G401 (cell line): Measurements from ENCODE around the gene MALAT1. TPM values are rescaled to one million over a fixed set of nuclear protein-coding genes. Genes with fewer than 3 reads are reported as not detected.
A peak's percentile ranks its signal among the peaks of the same experiment; 100 is the strongest.
"Not testable (repeated sequence)": the region's sequence is repeated elsewhere in the genome, so short reads cannot be mapped to it uniquely, and the experiment has no call there.

ENCODE experiments used
- DNase-seq: peaks from one replicate; pipeline ENCODE4 v3.0.0-alpha.2; 2015; ENCODE audit warnings: low spot score
- in situ Hi-C: cut with HindIII; loops from 2 replicates; pipeline ENCODE4 v1.10.0; 2016; ENCODE audit warnings: low sequenced_read_pairs, mixed read lengths
- total RNA-seq: library from RNA; depleted of rRNA; stranded (reverse); fragments of >200 nt; shearing (Covaris generic); gene quantifications from 2 replicates; pipeline ENCODE4 v1.2.3, GENCODE V29; 2014

MALAT1 gene
- total RNA-seq, 1 experiment from 2014 or later: 288 TPM

- in situ Hi-C loops: loop anchor here (25.0 kb wide), 1 partner anchor 143 kb away; the partner anchor contains the start of gene TIGD3
- DNase-seq: peak; percentile 37
Observed at GRCh38 chr11:65505466-65506289, 6.8 kb downstream of the MALAT1 start.

GRCh38 chr11:65506290-65506771 lies 7.5 kb downstream of the MALAT1 start:
- in situ Hi-C loops: loop anchor here (25.0 kb wide), 1 partner anchor 144 kb away; the partner anchor contains the start of gene TIGD3
- DNase-seq: peak; percentile 28

- in situ Hi-C loops: loop anchor here (25.0 kb wide), 1 partner anchor 145 kb away; the partner anchor contains the start of gene TIGD3
- DNase-seq: peak; percentile 77
Observed at GRCh38 chr11:65506772-65507505, 8.1 kb downstream of the MALAT1 start.

GRCh38 chr11:65512311-65512710 lies 13.5 kb downstream of the MALAT1 start:
- not testable (repeated sequence) for DNase-seq
- in situ Hi-C loops: loop anchor here (25.0 kb wide), 1 partner anchor 150 kb away; the partner anchor contains the start of gene TIGD3

GRCh38 chr11:65516135-65516968 lies 17.5 kb downstream of the MALAT1 start:
- no peak for DNase-seq
- in situ Hi-C loops: loop anchor here (25.0 kb wide), 1 partner anchor 154 kb away; the partner anchor contains the start of gene TIGD3

- DNase-seq: not testable (repeated sequence)
- in situ Hi-C loops: loop anchor here (25.0 kb wide), 1 partner anchor 157 kb away; the partner anchor contains the start of gene TIGD3
Observed at GRCh38 chr11:65518941-65519549, 20.2 kb downstream of the MALAT1 start.

GRCh38 chr11:65521777-65522521 lies 23.1 kb downstream of the MALAT1 start:
- in situ Hi-C loops: loop anchor here (25.0 kb wide), 1 partner anchor 160 kb away; the partner anchor contains the start of gene TIGD3
- DNase-seq: not testable (repeated sequence)

- DNase-seq: not testable (repeated sequence)
- in situ Hi-C loops: loop anchor here (25.0 kb wide), 1 partner anchor 161 kb away; the partner anchor contains the start of gene TIGD3
Observed at GRCh38 chr11:65522718-65523630, 24.1 kb downstream of the MALAT1 start.

- in situ Hi-C loops: loop anchor here (25.0 kb wide), 1 partner anchor 161 kb away; the partner anchor contains the start of gene TIGD3
- DNase-seq: not testable (repeated sequence)
Observed at GRCh38 chr11:65523631-65523968, 24.8 kb downstream of the MALAT1 start.

GRCh38 chr11:65524014-65524740 lies 25.3 kb downstream of the MALAT1 start:
- in situ Hi-C loops: loop anchor here (25.0 kb wide), 1 partner anchor 162 kb away; the partner anchor contains the start of gene TIGD3
- DNase-seq: no peak

- DNase-seq: peak; percentile 90
- in situ Hi-C loops: loop anchor here (25.0 kb wide), 1 partner anchor 163 kb away; the partner anchor contains the start of gene TIGD3
Observed at GRCh38 chr11:65524741-65525545, 26.1 kb downstream of the MALAT1 start, which contains the start of gene SCYL1. Gene SCYL1, plus strand, starts transcription at chr11:65525083. Its CDS starts 71 bp downstream, at chr11:65525154.

- in situ Hi-C loops: no loop called here
- no peak for DNase-seq
Observed at GRCh38 chr11:65525546-65526480, 27.0 kb downstream of the MALAT1 start.

- in situ Hi-C loops: no loop called here
- DNase-seq: no peak
Observed at GRCh38 chr11:65526744-65527143, 27.9 kb downstream of the MALAT1 start.

GRCh38 chr11:65528819-65529350 lies 30.0 kb downstream of the MALAT1 start:
- DNase-seq: no peak
- in situ Hi-C loops: no loop called here
